Vagina (tissue), 2 donors: ENCODE results near the gene FAM168B. TPM values are rescaled to one million over a fixed set of nuclear protein-coding genes. Genes with fewer than 3 reads are reported as not detected.

ENCODE experiments used
- DNase-seq, 2 donors: peaks; one replicate each; pipeline ENCODE4 v3.0.0-alpha.2; 2017; ENCODE audit errors: extremely low spot score in 2 of 2
- H3K27ac ChIP-seq: fragments of 200-600 bp; sonication (generic); one replicate; pipeline ENCODE4 v1.5.1; 2019
- H3K27me3 ChIP-seq: fragments of 200-600 bp; sonication (generic); one replicate; pipeline ENCODE4 v1.5.1; 2019
- H3K36me3 ChIP-seq, 2 donors: fragments of 200-600 bp; sonication (generic); one replicate each; pipeline ENCODE4 v1.5.1; 2017 to 2019
- H3K4me1 ChIP-seq: fragments of 200-600 bp; sonication (generic); one replicate; pipeline ENCODE4 v1.5.1; 2019
- H3K4me3 ChIP-seq, 2 donors: fragments of 200-600 bp; sonication (generic); 1 replicate in 1 of 2; 2 replicates in 1 of 2; pipeline ENCODE4 v1.5.1; 2016 to 2019
- H3K9me3 ChIP-seq: fragments of 200-600 bp; sonication (generic); one replicate; pipeline ENCODE4 v1.5.1; 2019
- POLR2A ChIP-seq, 2 donors: fragments of 450-650 bp; IDR thresholded peaks; one replicate each; pipeline ENCODE4 v1.6.1; 2017; ENCODE audit warnings: antibody characterized with exemption in 2 of 2, mild to moderate bottlenecking in 2 of 2, moderate library complexity in 2 of 2
- POLR2AphosphoS5 ChIP-seq, 2 donors: sonication (generic); formaldehyde crosslinking; IDR thresholded peaks; one replicate each; pipeline ENCODE4 v1.9.0; 2017; ENCODE audit warnings: antibody characterized with exemption in 2 of 2, mild to moderate bottlenecking in 2 of 2, low read depth in 1 of 2; ENCODE audit not compliant: insufficient read depth in 1 of 2
- intact Hi-C: fragments of 100-400 bp; cut with DNase I; formaldehyde crosslinking; loops from one replicate; pipeline ENCODE4 v1.15.1; 2023
- total RNA-seq: library from RNA; depleted of rRNA; stranded (reverse); fragments of >200 nt; gene quantifications from one replicate; pipeline ENCODE4 v1.2.3, GENCODE V29; 2016
- TF ChIP-seq, protein P1 (sequence below), 3 experiments: fragments of 450-650 bp in 2 of 3; fragments of 200-600 bp in 1 of 3; sonication (generic) in 1 of 3; IDR thresholded peaks; one replicate each; pipeline ENCODE4 v1.5.1; 2017 to 2019; ENCODE audit warnings: antibody characterized with exemption in 3 of 3, mild to moderate bottlenecking in 2 of 3, moderate library complexity in 2 of 3

Gene FAM168B
- total RNA-seq, 1 donor from 2014 or later: 56.7 TPM

DNA sequence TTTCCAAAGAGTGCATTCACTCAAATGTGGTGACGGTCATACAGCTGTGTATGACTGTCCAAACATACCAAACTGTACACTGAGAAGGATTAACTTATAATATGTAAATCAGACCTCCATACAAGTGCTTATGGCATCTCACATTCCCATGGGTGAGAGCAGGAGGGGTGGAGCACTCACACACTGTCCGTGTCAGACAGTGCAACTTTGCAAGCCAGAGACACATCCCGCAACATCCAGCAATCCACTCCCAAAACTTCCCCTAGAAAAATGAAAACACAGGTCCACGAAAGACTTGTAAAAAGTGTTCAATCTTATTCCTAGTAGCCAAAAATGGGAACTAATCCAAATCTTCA is 36.4 kb downstream of the FAM168B start:
- Histone ChIP-seq H3K4me1 (peaks cover 25% of the 10 kb centered on the region), H3K36me3 (peaks cover 0 to 42% of the 10 kb centered on the region in 2 donors), H3K27ac (no peak overlapping the region), H3K9me3 (no peaks in the 10 kb centered on the region), H3K4me3 (no peak overlapping the region), H3K27me3 (no peaks in the 10 kb centered on the region)
- no peak for TF ChIP-seq POLR2AphosphoS5 (IDR thresholded peaks at IDR 0.05; ENCODE audit: insufficient read depth in 1 of 2, low read depth in 1 of 2)
- TF ChIP-seq, protein P1, sequence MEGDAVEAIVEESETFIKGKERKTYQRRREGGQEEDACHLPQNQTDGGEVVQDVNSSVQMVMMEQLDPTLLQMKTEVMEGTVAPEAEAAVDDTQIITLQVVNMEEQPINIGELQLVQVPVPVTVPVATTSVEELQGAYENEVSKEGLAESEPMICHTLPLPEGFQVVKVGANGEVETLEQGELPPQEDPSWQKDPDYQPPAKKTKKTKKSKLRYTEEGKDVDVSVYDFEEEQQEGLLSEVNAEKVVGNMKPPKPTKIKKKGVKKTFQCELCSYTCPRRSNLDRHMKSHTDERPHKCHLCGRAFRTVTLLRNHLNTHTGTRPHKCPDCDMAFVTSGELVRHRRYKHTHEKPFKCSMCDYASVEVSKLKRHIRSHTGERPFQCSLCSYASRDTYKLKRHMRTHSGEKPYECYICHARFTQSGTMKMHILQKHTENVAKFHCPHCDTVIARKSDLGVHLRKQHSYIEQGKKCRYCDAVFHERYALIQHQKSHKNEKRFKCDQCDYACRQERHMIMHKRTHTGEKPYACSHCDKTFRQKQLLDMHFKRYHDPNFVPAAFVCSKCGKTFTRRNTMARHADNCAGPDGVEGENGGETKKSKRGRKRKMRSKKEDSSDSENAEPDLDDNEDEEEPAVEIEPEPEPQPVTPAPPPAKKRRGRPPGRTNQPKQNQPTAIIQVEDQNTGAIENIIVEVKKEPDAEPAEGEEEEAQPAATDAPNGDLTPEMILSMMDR (IDR thresholded peaks at IDR 0.05): no peak
- TF ChIP-seq POLR2A (IDR thresholded peaks at IDR 0.05): no peak
- intact Hi-C loops: no loop called here
- DNase-seq: no peak

DNA sequence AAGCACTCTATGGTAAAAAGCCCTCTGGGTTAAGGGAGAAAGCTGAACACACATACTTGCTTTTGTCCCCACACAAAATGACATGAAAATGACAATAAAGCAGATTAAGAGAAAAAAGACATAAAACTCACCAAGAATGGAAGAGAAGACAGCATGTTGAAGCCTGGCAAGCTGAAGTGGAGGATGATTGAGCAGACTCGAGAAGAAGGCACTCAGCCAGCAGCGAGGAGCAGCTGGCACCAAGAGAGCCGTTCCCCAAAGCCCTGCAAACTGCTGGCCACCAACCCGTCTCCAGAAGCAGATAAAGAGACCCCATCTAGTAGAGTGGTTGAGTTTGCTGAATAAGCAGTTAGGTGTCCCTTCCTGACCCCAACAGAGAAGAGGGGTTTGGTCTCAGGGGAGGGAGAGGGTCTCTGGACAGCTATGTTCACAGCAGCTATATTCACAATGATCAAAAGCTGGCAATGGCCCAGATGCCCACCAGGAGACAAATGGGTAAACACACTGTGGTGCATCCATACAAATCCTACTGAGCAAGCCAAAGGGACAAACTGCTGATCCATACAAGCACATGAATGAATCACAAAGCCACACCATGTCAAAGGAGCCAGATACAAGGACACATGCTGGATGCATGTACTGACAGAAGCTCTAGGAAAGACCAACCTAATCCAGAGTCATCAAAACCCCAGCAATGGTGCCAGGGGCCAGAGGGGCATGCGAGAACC is 36.9 kb downstream of the FAM168B start:
- intact Hi-C loops: no loop called here
- TF ChIP-seq, protein P1 (IDR thresholded peaks at IDR 0.05): no peak
- no peak for TF ChIP-seq POLR2AphosphoS5 (IDR thresholded peaks at IDR 0.05; ENCODE audit: insufficient read depth in 1 of 2, low read depth in 1 of 2)
- TF ChIP-seq POLR2A (IDR thresholded peaks at IDR 0.05): no peak
- no peak overlapping the region for H3K27ac ChIP-seq
- no peaks in the 10 kb centered on the region for H3K9me3 ChIP-seq
- peaks cover 0 to 47% of the 10 kb centered on the region in 2 donors for H3K36me3 ChIP-seq
- H3K4me3 ChIP-seq: no peak overlapping the region
- DNase-seq: no peak
- H3K27me3 ChIP-seq: no peaks in the 10 kb centered on the region
- peaks cover 19% of the 10 kb centered on the region for H3K4me1 ChIP-seq

DNA sequence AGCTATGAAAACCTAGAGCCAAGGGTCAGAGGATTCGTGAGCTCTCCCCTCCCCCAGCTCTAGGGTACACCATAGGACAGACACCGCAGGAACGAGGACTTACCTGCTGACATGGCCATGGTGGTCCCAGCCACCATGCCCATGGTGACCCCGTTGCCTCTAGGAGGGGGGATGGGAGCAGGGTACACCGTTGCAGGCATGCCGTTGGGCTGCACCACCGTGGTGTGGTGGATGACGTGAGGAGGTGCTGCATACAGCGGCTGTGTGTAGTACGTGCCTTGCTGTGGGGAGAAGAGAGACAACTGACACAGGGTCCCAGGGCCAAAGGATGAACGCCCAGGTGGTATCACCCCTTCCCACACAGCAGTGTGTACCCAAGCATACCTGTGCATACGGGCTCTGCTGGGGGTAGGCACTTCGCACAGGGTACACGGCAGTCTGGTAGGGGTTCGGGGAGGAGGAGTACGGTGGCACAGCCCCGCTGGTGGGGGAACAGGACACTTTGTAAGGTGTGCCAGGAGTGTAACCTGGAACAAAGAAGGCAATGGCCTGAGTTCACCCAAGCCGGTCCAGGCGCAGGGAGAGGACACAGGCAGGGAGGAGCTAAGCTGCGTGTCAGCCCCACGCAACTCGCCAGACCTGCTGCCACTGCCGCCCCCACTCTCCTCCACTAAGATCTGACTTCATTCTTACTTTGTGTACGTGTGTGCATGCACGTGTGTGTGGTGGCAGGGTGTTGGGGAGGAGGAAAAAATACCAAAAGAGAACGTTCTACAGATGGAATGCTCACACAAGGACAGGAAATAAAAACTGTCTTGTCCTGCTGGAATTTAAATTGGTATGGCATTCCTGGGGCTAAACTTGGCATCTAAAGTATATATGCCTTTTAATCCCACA is 37.8 kb downstream of the FAM168B start:
- Histone ChIP-seq H3K4me1 (peaks cover 17% of the 10 kb centered on the region), H3K4me3 (no peak overlapping the region), H3K27me3 (no peaks in the 10 kb centered on the region), H3K9me3 (no peaks in the 10 kb centered on the region), H3K27ac (no peak overlapping the region), H3K36me3 (peaks cover 0 to 56% of the 10 kb centered on the region in 2 donors)
- intact Hi-C loops: no loop called here
- no peak for DNase-seq
- no peak for TF ChIP-seq POLR2AphosphoS5 (IDR thresholded peaks at IDR 0.05; ENCODE audit: insufficient read depth in 1 of 2, low read depth in 1 of 2)
- no peak for TF ChIP-seq POLR2A (IDR thresholded peaks at IDR 0.05)
- TF ChIP-seq, protein P1 (IDR thresholded peaks at IDR 0.05): no peak

DNA sequence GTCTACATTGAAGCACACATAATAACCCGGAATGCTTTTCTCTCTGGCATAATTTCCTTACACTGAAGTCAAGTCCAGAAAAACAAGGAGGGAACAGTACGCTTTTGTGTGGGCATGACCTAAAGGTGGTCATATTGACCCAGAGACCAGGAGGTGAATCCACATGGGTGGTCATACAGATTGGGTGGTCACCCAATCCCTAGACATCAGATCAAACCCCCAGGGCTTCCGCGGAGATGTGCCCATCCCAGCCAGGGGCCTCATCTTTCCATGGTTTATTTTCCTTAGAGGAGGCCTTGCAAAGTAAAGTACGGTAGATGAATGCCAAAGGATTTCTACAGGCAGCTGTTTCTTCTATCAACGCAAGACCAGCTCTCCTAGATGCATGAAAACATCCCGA is 38.8 kb downstream of the FAM168B start:
- Histone ChIP-seq H3K27me3 (no peaks in the 10 kb centered on the region), H3K4me1 (peaks cover 17% of the 10 kb centered on the region), H3K4me3 (no peak overlapping the region), H3K27ac (no peak overlapping the region), H3K36me3 (peaks cover 0 to 59% of the 10 kb centered on the region in 2 donors), H3K9me3 (no peaks in the 10 kb centered on the region)
- TF ChIP-seq POLR2AphosphoS5 (IDR thresholded peaks at IDR 0.05; ENCODE audit: insufficient read depth in 1 of 2, low read depth in 1 of 2): no peak
- no peak for TF ChIP-seq POLR2A (IDR thresholded peaks at IDR 0.05)
- TF ChIP-seq, protein P1 (IDR thresholded peaks at IDR 0.05): no peak
- intact Hi-C loops: no loop called here
- no peak for DNase-seq
